Activated T-helper 1 cell treated with anti-CD3 and anti-CD28 coated beads, Interleukin-12 subunit alpha, Interleukin-12 subunit beta, Interleukin-2, Interleukin-4 antibody, amounts not matched to agents 30 ng/mL and 10 ng/mL and 1 ng/mL, durations not matched to agents 14 hours and 24 hours and 36 hours (primary cell): ENCODE results near the gene PCSK5. TPM values are rescaled to one million over a fixed set of nuclear protein-coding genes. Genes with fewer than 3 reads are reported as not detected.

ENCODE experiments used
- DNase-seq: peaks from one replicate; pipeline ENCODE4 v3.0.0; 2021; ENCODE audit warnings: low spot score
- H3K27ac Mint-ChIP-seq: one replicate; pipeline ENCODE4 v1.8.0; 2021; ENCODE audit warnings: mild to moderate bottlenecking, mixed read lengths
- H3K27me3 Mint-ChIP-seq: one replicate; pipeline ENCODE4 v1.8.0; 2022; ENCODE audit warnings: mild to moderate bottlenecking, moderate library complexity, mixed read lengths; ENCODE audit not compliant: insufficient read depth
- H3K36me3 Mint-ChIP-seq: one replicate; pipeline ENCODE4 v1.8.0; 2021; ENCODE audit warnings: low read depth, mixed read lengths
- H3K4me1 Mint-ChIP-seq: one replicate; pipeline ENCODE4 v1.8.0; 2021; ENCODE audit warnings: low read depth, mixed read lengths
- H3K4me3 Mint-ChIP-seq: one replicate; pipeline ENCODE4 v1.8.0; 2021; ENCODE audit warnings: mild to moderate bottlenecking, moderate library complexity, mixed read lengths
- H3K9me3 Mint-ChIP-seq: one replicate; pipeline ENCODE4 v1.8.0; 2021; ENCODE audit warnings: mixed read lengths
- intact Hi-C: fragments of 100-400 bp; cut with micrococcal nuclease; formaldehyde crosslinking; loops from one replicate; pipeline ENCODE4 v1.15.1; 2024
- total RNA-seq: library from RNA; stranded (reverse); gene quantifications from 2 replicates; pipeline ENCODE4 v1.2.3, GENCODE V29; 2022

Gene PCSK5
- total RNA-seq, 1 donor from 2014 or later = 3.3 TPM

- H3K4me1 Mint-ChIP-seq = no peaks in the 10 kb centered on the region
- no peak overlapping the region for H3K27ac Mint-ChIP-seq
- DNase-seq = no peak
- intact Hi-C loops = no loop called here
- H3K27me3 Mint-ChIP-seq = no peaks in the 10 kb centered on the region
- peaks cover 11% of the 10 kb centered on the region for H3K36me3 Mint-ChIP-seq
- H3K4me3 Mint-ChIP-seq = no peak overlapping the region
- H3K9me3 Mint-ChIP-seq = no peaks in the 10 kb centered on the region
These were observed 268.9 kb downstream of the PCSK5 start for GRCh38 chr9:76159293-76159926.

DNA sequence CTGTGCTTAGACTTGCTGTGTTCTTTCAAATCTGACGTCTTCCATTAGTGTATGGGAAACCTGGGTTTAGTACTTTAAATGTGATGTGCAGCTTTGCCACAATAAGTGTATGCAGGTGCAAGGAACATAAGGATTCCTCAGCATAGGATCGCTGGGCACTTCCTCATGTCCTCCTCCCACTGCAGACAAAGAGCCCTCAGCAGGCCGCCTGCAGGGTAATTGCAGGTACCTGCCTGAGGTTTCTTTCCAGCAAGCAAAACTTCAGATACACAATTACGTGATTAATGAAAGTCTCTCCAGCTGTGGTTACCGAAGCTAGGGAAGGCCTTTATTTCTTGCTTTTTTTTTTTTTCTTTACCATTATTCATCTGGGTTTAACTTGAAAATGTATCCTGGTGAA lies 270.6 kb downstream of the PCSK5 start:
- intact Hi-C loops = no loop called here
- Mint-ChIP-seq H3K9me3 (no peaks in the 10 kb centered on the region), H3K4me3 (no peak overlapping the region), H3K36me3 (peaks cover 11% of the 10 kb centered on the region), H3K27ac (no peak overlapping the region), H3K27me3 (no peaks in the 10 kb centered on the region), H3K4me1 (peaks cover under 1% of the 10 kb centered on the region)
- no peak for DNase-seq

DNA sequence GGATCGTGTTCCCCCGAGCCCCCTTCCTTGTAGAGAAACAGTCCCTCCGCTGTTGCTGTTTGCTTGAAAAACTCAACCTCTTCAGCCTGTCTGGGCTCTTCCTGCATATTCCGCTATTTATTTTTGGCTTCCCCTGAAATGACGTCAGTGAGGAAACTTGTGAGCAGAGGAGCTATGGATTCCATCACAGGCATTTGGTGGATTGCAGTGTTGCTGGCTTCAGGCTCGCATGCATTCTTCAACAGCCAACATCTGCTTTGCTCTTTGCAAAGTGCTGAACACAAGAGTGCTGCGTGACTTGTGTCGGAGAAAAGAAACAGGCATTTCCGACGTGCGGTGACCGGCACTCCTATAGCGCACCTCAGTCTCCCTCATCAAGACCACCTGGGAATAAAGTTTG lies 271.1 kb downstream of the PCSK5 start:
- Mint-ChIP-seq H3K4me1 (peaks cover 5% of the 10 kb centered on the region), H3K4me3 (no peak overlapping the region), H3K9me3 (no peaks in the 10 kb centered on the region), H3K27me3 (no peaks in the 10 kb centered on the region), H3K27ac (no peak overlapping the region), H3K36me3 (peaks cover 15% of the 10 kb centered on the region)
- no peak for DNase-seq
- intact Hi-C loops = no loop called here

GRCh38 chr9:76162086-76162730 lies 271.7 kb downstream of the PCSK5 start:
- Mint-ChIP-seq H3K36me3 (peaks cover 19% of the 10 kb centered on the region), H3K4me3 (no peak overlapping the region), H3K27me3 (no peaks in the 10 kb centered on the region), H3K4me1 (peaks cover 9% of the 10 kb centered on the region), H3K9me3 (no peaks in the 10 kb centered on the region), H3K27ac (no peak overlapping the region)
- intact Hi-C loops = no loop called here
- no peak for DNase-seq

DNA sequence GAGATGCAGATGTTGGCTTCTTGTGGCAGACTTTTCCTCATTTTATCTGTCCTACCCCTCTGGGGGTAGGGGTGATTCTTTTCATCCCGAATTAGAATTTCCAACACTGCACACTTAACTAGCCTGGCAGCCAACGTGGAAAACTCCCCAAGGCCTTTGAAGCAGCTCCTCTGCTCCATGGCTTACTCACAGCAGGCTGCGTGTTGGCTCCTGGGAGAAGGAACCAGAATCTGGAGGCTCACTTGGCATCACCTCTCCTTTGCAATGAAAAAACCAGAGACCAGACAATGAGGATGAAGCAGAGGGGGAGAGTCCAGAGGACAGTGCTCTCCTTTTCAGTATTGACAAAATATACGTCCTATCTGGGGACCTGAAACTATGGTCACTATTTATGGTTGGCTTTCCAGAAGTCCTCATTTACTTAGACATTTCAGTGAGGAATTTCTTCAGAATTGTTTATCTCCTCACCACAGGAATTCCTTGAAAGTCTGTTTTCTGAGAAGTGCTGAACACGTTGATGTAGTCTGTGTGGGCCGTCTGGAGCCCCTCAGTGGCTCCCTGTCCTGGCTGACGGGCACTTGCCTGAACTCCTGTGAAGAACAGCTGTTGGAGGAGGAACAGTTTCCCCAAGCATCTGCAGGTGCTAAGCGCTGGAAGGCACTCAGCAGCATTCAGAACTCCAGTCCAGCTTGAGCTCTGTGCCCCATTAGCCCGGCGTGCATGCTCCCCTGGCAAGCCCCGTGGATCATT lies 272.5 kb downstream of the PCSK5 start:
- no peak overlapping the region for H3K27ac Mint-ChIP-seq
- intact Hi-C loops = no loop called here
- H3K36me3 Mint-ChIP-seq = peaks cover 19% of the 10 kb centered on the region
- DNase-seq = no peak
- no peak overlapping the region for H3K4me3 Mint-ChIP-seq
- no peaks in the 10 kb centered on the region for H3K27me3 Mint-ChIP-seq
- no peaks in the 10 kb centered on the region for H3K9me3 Mint-ChIP-seq
- peaks cover 9% of the 10 kb centered on the region for H3K4me1 Mint-ChIP-seq

DNA sequence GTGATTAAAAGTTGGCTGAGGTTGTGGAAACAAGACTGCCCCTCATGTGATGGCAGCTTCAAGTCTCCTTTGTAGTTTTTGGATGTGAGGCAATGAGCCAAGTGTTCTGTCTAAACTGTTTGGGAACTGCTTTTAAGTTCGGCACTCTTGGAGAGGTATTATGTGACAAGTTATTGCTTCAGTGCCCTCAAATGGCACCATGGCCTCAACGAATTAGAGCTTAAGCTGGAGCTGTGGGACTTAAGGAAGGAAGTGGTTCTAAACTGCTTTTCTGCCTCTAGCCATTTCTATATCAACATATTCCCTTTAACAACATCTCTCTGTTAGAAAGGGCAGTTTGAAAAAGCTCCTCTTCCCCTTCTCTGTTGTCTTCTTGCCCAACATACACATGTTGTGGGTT lies 276.1 kb downstream of the PCSK5 start:
- intact Hi-C loops = no loop called here

DNA sequence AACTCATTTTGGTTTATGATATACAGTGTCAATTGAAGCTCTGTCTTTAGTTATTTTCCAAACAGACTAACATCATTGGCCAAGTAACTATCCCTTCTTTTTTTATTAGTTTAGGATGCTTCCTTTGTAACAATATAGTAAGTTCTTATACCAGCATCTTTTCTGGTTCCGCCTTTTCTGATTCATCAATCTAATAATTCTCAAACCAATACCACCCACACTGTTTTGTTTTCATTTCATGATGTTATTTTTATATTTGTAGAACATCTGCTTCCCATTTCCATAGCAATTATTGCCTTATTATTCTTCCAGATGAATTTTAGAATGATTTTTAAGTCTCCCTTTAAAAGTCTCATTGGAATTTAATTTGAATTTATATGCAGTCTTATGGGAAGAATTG lies 285.7 kb downstream of the PCSK5 start:
- Mint-ChIP-seq H3K36me3 (peaks cover 7% of the 10 kb centered on the region), H3K4me3 (no peak overlapping the region), H3K27ac (no peak overlapping the region), H3K9me3 (no peaks in the 10 kb centered on the region), H3K27me3 (no peaks in the 10 kb centered on the region), H3K4me1 (peaks cover 18% of the 10 kb centered on the region)
- intact Hi-C loops = no loop called here
- no peak for DNase-seq

More for the DNA sequence above, 276.1 kb downstream of the PCSK5 start:
- Mint-ChIP-seq H3K9me3 (no peaks in the 10 kb centered on the region), H3K4me3 (no peak overlapping the region), H3K4me1 (peaks cover 9% of the 10 kb centered on the region), H3K27me3 (no peaks in the 10 kb centered on the region), H3K27ac (no peak overlapping the region), H3K36me3 (peaks cover 13% of the 10 kb centered on the region)
- no peak for DNase-seq

- Mint-ChIP-seq H3K4me3 (no peak overlapping the region), H3K27ac (no peak overlapping the region), H3K36me3 (peaks cover 15% of the 10 kb centered on the region), H3K27me3 (no peaks in the 10 kb centered on the region), H3K9me3 (no peaks in the 10 kb centered on the region), H3K4me1 (peaks cover 31% of the 10 kb centered on the region)
- DNase-seq = no peak
- intact Hi-C loops = no loop called here
These were observed 287.5 kb downstream of the PCSK5 start for GRCh38 chr9:76177931-76178330.

DNA sequence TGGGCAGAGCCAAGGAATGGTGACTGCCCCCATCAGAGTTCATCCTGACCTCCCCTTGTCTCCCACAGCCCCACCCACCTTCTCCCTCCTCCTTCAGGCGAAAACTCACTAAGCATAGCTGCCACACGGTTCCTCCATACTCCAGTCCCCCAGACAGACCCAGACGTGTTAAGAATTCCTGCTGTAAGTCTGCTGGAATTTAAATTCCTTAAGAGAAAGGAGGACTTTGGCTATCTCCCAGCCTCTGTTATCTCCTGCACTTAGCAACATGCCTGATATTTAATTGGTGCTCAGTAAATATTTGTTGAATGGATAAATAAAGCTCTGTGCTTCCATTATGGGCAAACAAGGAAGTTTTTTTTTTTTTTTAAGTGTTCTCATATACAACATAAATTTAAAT lies 290.1 kb downstream of the PCSK5 start:
- H3K27me3 Mint-ChIP-seq = no peaks in the 10 kb centered on the region
- H3K4me1 Mint-ChIP-seq = peaks cover 56% of the 10 kb centered on the region
- DNase-seq = no peak
- peaks cover 5% of the 10 kb centered on the region for H3K9me3 Mint-ChIP-seq
- H3K4me3 Mint-ChIP-seq = no peak overlapping the region
- peak overlapping the region; percentile 29 for H3K27ac Mint-ChIP-seq
- intact Hi-C loops = loop anchor here (2.0 to 5.0 kb wide), 5 partner anchors 63 to 290 kb away; partner anchors contain the start of gene PCSK5
- H3K36me3 Mint-ChIP-seq = peaks cover 22% of the 10 kb centered on the region

- peak overlapping the region; percentile 65 for H3K27ac Mint-ChIP-seq
These were observed 290.7 kb downstream of the PCSK5 start for GRCh38 chr9:76181020-76181641.

DNA sequence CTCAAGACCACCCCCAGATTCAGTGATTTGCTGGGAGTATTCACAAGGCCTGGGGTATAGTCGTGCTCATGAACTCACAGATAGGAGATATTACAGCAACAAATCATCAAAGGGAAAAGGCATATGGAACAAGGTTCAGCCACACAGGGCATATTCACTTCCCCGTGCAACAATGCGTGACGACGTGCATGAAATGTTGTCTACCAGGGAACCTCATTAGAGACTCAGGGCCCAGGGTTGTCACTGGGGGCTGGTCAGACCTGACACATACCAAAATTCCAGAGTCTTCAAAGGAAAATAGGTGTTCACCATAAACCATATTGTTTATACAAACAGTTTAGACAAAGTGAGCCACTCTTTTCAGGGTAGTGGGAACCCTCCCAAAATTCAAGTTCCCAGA lies 291.3 kb downstream of the PCSK5 start:
- DNase-seq = no peak
- peaks cover 24% of the 10 kb centered on the region for H3K36me3 Mint-ChIP-seq
- peaks cover 5% of the 10 kb centered on the region for H3K9me3 Mint-ChIP-seq
- no peaks in the 10 kb centered on the region for H3K27me3 Mint-ChIP-seq
- H3K27ac Mint-ChIP-seq = peak overlapping the region; percentile 67
- H3K4me3 Mint-ChIP-seq = no peak overlapping the region
- intact Hi-C loops = loop anchor here (2.0 to 5.0 kb wide), 5 partner anchors 64 to 291 kb away; partner anchors contain the start of gene PCSK5
- H3K4me1 Mint-ChIP-seq = peaks cover 57% of the 10 kb centered on the region

More at GRCh38 chr9:76181020-76181641, 290.7 kb downstream of the PCSK5 start:
- no peaks in the 10 kb centered on the region for H3K27me3 Mint-ChIP-seq
- intact Hi-C loops = loop anchor here (2.0 to 5.0 kb wide), 5 partner anchors 64 to 290 kb away; partner anchors contain the start of gene PCSK5
- no peak overlapping the region for H3K4me3 Mint-ChIP-seq
- DNase-seq = peak; percentile 9
- peaks cover 57% of the 10 kb centered on the region for H3K4me1 Mint-ChIP-seq
- peaks cover 5% of the 10 kb centered on the region for H3K9me3 Mint-ChIP-seq
- peaks cover 22% of the 10 kb centered on the region for H3K36me3 Mint-ChIP-seq

- H3K27ac Mint-ChIP-seq = no peak overlapping the region
- intact Hi-C loops = no loop called here
- peaks cover 28% of the 10 kb centered on the region for H3K36me3 Mint-ChIP-seq
- H3K9me3 Mint-ChIP-seq = peaks cover 5% of the 10 kb centered on the region
- no peak overlapping the region for H3K4me3 Mint-ChIP-seq
- H3K4me1 Mint-ChIP-seq = peaks cover 47% of the 10 kb centered on the region
- DNase-seq = no peak
- H3K27me3 Mint-ChIP-seq = no peaks in the 10 kb centered on the region
These were observed 295.0 kb downstream of the PCSK5 start for GRCh38 chr9:76185432-76185831.
